ENCODE results near the gene ENPEP.

DNA sequence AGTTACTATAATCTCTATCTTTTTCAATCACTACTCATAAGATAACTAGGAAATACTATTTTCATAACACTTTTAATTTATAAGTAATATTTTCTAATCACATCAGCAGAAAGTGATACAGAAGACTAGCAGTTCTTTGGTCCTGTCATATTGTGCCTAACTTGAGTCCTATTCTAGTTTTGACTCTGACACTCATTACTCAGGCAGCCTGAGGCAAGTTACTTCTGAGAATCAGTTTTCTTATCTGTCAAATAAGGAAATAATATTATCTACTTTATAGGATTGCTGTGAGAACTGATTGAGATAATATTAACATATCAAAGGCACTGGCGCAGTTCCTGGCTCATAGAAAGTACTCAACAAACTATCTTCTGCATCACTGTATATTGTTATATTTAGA, 129.1 kb downstream of the ENPEP start:
- TF ChIP-seq EP300 (IDR thresholded peaks at IDR 0.05), result no peak
- no peak for TF ChIP-seq CTCF (IDR thresholded peaks at IDR 0.05)
- no peak for TF ChIP-seq POLR2A (IDR thresholded peaks at IDR 0.05)

Data from stomach (tissue), 4 donors.